Measurements from ENCODE around the gene SYNE4.
"Not testable (repeated sequence)": the region's sequence is repeated elsewhere in the genome, so short reads cannot be mapped to it uniquely, and the experiment has no call there.

SYNE4 gene, protein sequence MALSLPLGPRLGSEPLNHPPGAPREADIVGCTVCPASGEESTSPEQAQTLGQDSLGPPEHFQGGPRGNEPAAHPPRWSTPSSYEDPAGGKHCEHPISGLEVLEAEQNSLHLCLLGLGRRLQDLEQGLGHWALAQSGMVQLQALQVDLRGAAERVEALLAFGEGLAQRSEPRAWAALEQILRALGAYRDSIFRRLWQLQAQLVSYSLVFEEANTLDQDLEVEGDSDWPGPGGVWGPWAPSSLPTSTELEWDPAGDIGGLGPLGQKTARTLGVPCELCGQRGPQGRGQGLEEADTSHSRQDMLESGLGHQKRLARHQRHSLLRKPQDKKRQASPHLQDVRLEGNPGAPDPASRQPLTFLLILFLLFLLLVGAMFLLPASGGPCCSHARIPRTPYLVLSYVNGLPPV

DNA sequence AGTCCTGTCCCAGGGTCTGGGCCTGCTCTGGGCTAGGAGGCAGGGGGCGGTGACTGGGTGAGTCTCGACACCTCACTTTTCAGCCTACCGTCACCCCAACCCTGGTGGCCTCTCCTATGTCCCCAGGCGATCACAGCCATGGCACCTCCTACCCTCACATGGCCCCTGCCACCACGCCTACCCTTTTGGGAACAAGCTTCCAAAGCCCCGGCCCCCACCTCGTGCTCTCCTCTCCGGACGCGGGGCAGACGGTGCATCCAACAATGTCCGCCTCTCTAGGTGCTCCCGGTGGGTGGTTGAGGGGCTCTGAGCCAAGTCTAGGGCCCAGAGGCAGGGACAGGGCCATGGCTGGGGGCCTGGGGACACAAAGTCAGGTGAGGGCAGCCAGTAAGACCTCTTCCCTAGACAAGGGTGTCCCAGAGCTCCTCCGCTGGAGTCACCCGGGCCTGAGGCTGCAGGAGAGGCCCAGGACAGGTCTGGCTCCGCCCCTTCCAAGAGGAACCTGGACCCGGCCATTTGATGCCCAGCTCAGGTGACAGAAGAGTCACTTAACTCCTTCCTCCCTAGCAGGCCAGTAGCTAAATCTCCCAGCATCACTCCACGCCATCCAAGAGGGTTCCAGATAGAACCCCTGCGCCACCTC is at the start of gene SYNE4:
Gene SYNE4, minus strand, starts transcription at position 478 of the 643 bp plus-strand sequence. Its CDS starts 132 bp downstream, at position 346.
- no peak within 1 kb of the TSS for H3K27ac Mint-ChIP-seq

GRCh38 chr19:36054733-36055686 is 46.4 kb upstream of the SYNE4 start, which contains the start of gene WDR62:
WDR62 (plus strand) TSS chr19:36054897; CDS start chr19:36054972, 75 bp downstream.
- H3K4me3 Mint-ChIP-seq, result peak within 1 kb of the TSS; percentile 98
- H3K9me3 Mint-ChIP-seq, result no peaks in the 10 kb centered on the region
- H3K27ac Mint-ChIP-seq, result peak within 1 kb of the TSS; percentile 97
- no peaks in the 10 kb centered on the region for H3K36me3 Mint-ChIP-seq
- peaks cover 15% of the 10 kb centered on the region for H3K4me1 Mint-ChIP-seq
- H3K27me3 Mint-ChIP-seq, result no peaks in the 10 kb centered on the region

More for the DNA sequence above, at the start of gene SYNE4:
- Mint-ChIP-seq H3K4me3 (peak within 1 kb of the TSS; percentile 59), H3K36me3 (no peaks in the 10 kb centered on the region), H3K9me3 (no peaks in the 10 kb centered on the region), H3K4me1 (peaks cover 20% of the 10 kb centered on the region), H3K27me3 (no peaks in the 10 kb centered on the region)

GRCh38 chr19:36054119-36054732 is 45.6 kb upstream of the SYNE4 start, which contains the start of gene THAP8:
THAP8 (minus strand) TSS chr19:36054285; CDS start chr19:36054217, 68 bp downstream.
- Mint-ChIP-seq H3K27me3 (no peaks in the 10 kb centered on the region), H3K4me3 (peak within 1 kb of the TSS; percentile 98), H3K9me3 (no peaks in the 10 kb centered on the region), H3K4me1 (peaks cover 15% of the 10 kb centered on the region), H3K27ac (peak within 1 kb of the TSS; percentile 97), H3K36me3 (no peaks in the 10 kb centered on the region)

DNA sequence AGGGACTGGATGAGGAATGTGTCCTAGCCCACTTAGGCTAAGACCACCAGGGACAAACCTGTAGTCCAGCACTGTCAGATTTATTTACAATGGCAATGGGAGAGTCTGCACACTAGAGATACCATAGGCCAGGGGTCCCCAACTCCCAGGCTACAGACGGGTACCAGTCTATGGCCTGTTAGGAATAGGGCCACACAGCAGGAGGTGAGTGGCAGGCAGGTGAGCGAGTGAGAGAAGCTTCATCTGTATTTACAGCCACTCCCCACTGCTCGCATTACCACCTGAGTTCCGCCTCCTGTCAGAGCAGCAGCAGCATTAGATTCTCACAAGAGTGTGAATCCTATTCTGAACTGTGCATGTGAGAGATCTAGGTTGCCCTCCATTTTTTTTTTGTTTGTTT is 43.0 kb upstream of the SYNE4 start:
- Mint-ChIP-seq H3K36me3 (no peaks in the 10 kb centered on the region), H3K9me3 (no peaks in the 10 kb centered on the region), H3K27me3 (no peaks in the 10 kb centered on the region), H3K27ac (no peak overlapping the region), H3K4me1 (peaks cover 15% of the 10 kb centered on the region), H3K4me3 (peak overlapping the region; percentile 24)

DNA sequence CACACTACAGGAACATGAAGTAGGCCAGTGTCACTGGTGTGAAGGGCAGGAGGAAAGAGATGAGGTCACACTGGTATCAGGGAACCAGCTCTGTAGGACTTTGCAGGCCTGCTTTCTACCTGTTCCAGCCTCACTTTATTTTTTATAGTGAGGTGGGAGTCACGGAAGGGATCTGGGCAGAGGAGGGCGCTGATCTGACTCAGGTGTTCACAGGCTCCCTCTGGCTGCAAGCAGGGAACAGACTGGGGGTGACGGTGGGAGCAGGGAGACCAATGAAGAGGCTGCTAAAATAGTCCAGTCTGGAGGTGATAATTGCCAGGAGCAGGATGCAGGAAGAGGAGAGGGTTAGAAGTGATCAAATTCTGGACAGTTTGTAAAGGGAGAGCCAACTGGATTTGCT is 42.6 kb upstream of the SYNE4 start:
- H3K36me3 Mint-ChIP-seq, result peaks cover under 1% of the 10 kb centered on the region
- no peaks in the 10 kb centered on the region for H3K27me3 Mint-ChIP-seq
- peaks cover 15% of the 10 kb centered on the region for H3K4me1 Mint-ChIP-seq
- no peak overlapping the region for H3K27ac Mint-ChIP-seq
- peak overlapping the region; percentile 24 for H3K4me3 Mint-ChIP-seq
- no peaks in the 10 kb centered on the region for H3K9me3 Mint-ChIP-seq

GRCh38 chr19:36049080-36049698 is 40.6 kb upstream of the SYNE4 start:
- Mint-ChIP-seq H3K4me3 (no peak overlapping the region), H3K9me3 (no peaks in the 10 kb centered on the region), H3K36me3 (peaks cover 6% of the 10 kb centered on the region), H3K27ac (no peak overlapping the region), H3K27me3 (no peaks in the 10 kb centered on the region), H3K4me1 (peaks cover 7% of the 10 kb centered on the region)

DNA sequence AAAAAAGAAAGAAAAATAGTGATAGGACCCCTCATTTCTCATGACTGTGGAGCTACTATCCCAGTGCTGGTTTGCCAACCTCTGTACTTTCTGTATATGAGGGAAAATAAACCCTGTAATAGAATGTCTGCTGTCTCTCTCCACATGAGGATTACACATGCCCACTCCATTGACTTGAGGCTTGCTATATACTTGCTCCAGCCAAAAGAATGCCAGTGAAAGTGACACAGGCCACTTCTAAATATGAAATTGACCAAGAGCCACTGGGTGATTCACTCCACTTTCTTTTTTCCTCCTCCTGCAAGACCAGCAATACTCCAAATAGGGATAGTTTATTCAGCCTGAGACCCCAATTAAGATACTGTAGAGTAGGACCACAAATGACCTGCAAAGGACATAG is 39.2 kb upstream of the SYNE4 start:
- Mint-ChIP-seq H3K27ac (no peak overlapping the region), H3K4me1 (no peaks in the 10 kb centered on the region), H3K27me3 (no peaks in the 10 kb centered on the region), H3K36me3 (peaks cover 6% of the 10 kb centered on the region), H3K4me3 (no peak overlapping the region), H3K9me3 (no peaks in the 10 kb centered on the region)

GRCh38 chr19:36046443-36047050 is 37.9 kb upstream of the SYNE4 start:
- Mint-ChIP-seq H3K4me1 (peaks cover under 1% of the 10 kb centered on the region), H3K9me3 (no peaks in the 10 kb centered on the region), H3K36me3 (peaks cover 6% of the 10 kb centered on the region), H3K27ac (no peak overlapping the region), H3K4me3 (no peak overlapping the region), H3K27me3 (no peaks in the 10 kb centered on the region)

GRCh38 chr19:36043952-36044351 is 35.3 kb upstream of the SYNE4 start:
- no peaks in the 10 kb centered on the region for H3K27me3 Mint-ChIP-seq
- H3K27ac Mint-ChIP-seq, result no peak overlapping the region
- no peaks in the 10 kb centered on the region for H3K9me3 Mint-ChIP-seq
- H3K4me3 Mint-ChIP-seq, result no peak overlapping the region
- peaks cover 9% of the 10 kb centered on the region for H3K36me3 Mint-ChIP-seq
- H3K4me1 Mint-ChIP-seq, result peaks cover 4% of the 10 kb centered on the region

DNA sequence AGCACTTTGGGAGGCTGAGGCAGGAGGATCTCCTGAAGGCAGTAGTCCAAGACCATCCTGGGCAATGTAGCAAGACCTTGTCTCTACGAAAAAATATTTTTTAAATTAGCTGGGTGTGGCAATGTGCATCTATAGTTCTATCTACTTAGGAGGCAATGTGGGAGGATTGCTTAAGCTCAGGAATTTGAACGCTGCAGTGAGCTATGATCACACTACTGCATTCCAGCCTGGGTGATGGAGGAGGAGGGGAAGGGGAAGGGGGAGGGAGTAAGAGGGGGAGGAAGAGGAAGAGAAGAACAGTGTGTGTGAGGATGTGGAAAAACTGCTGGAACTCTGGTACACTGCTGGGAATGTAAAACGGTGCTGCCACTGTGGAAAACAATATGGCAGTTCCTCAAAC is 33.2 kb upstream of the SYNE4 start:
- H3K27ac Mint-ChIP-seq, result no peak overlapping the region
- H3K4me3 Mint-ChIP-seq, result no peak overlapping the region
- H3K36me3 Mint-ChIP-seq, result peaks cover 9% of the 10 kb centered on the region
- no peaks in the 10 kb centered on the region for H3K9me3 Mint-ChIP-seq
- peaks cover 11% of the 10 kb centered on the region for H3K4me1 Mint-ChIP-seq
- H3K27me3 Mint-ChIP-seq, result no peaks in the 10 kb centered on the region

- not testable (repeated sequence) for H3K27me3 Mint-ChIP-seq, H3K36me3 Mint-ChIP-seq, H3K9me3 Mint-ChIP-seq, H3K4me3 Mint-ChIP-seq, H3K27ac Mint-ChIP-seq
- peaks cover 14% of the 10 kb centered on the region for H3K4me1 Mint-ChIP-seq
Observed at GRCh38 chr19:36041092-36041491, 32.5 kb upstream of the SYNE4 start.

DNA sequence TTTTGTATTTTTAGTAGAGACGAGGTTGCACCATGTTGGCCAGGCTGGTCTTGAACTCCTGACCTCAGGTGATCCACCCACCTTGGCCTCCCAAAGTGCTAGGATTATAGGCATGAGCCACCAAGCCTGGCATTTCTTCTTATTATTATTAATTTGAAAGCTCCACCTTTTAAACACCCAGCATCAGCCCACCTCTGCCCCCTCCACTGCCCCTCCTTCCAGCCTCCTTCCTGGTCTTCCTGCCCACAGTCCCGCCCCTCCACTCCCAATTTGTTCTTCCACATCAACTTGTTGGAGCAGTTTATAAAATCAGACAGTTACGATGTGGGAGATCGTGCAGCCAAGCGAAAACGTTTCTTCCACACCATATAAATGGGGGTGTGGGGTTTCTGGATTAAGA is 31.9 kb upstream of the SYNE4 start:
- no peak overlapping the region for H3K4me3 Mint-ChIP-seq
- no peaks in the 10 kb centered on the region for H3K27me3 Mint-ChIP-seq
- H3K4me1 Mint-ChIP-seq, result peaks cover 20% of the 10 kb centered on the region
- H3K9me3 Mint-ChIP-seq, result no peaks in the 10 kb centered on the region
- peaks cover 6% of the 10 kb centered on the region for H3K36me3 Mint-ChIP-seq
- H3K27ac Mint-ChIP-seq, result no peak overlapping the region

- Mint-ChIP-seq H3K4me3 (peak within 1 kb of the TSS; percentile 57), H3K27me3 (peaks cover 2% of the 10 kb centered on the region), H3K27ac (no peak within 1 kb of the TSS), H3K36me3 (peaks cover 19% of the 10 kb centered on the region), H3K9me3 (no peaks in the 10 kb centered on the region), H3K4me1 (peaks cover 34% of the 10 kb centered on the region)
Observed at GRCh38 chr19:36032251-36033104, 23.9 kb upstream of the SYNE4 start, which contains the start of gene CLIP3. CLIP3 (minus strand) TSS chr19:36032873; CDS start chr19:36032357, 516 bp downstream.
